OCI-LY3 (cell line): ENCODE results near the gene DISP2.

Source experiments
- EZH2phosphoT487 ChIP-seq: fragments of 200-600 bp; shearing (Covaris generic); IDR thresholded peaks from 2 replicates; pipeline ENCODE4 v1.6.1; 2018; ENCODE audit warnings: antibody characterized with exemption, mixed run types, low read depth
- TF ChIP-seq, protein P1 (sequence below): fragments of 200-600, 300-600 bp; sonication (generic); IDR thresholded peaks from 2 replicates; pipeline ENCODE4 v1.5.1; 2014; ENCODE audit warnings: antibody characterized with exemption, low read length, low read depth

DNA sequence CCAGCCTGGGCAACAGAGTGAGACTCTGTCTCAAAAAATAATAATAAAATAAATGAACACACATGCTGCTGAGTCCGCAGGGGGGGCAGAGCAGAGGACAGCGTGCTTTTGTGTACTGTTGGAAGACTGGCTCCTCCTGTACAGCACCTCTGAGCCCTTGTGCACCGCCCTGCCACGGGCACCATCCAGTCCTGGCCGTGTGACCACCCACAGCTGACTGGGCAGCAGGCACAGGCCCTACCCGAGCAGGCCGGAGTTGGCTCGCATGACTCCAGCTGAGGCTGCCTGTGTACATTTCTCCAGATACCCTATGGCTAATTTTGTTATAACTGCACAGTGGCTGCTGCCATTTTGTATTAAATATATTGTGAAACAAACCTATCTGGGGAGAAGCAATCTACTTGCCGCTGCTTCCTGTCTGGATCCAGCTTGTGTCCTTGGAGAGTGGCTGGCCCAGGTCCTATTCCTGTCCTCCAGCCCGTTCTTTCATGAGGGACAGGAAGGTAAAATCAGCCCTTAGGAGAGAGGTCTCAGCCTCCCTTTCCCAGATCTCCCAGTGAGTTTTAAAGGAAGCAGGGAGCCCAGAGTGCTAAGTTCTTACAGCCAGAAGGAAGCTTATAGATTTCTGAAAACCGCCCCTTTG, 62.2 kb downstream of the DISP2 start:
- TF ChIP-seq, protein P1, sequence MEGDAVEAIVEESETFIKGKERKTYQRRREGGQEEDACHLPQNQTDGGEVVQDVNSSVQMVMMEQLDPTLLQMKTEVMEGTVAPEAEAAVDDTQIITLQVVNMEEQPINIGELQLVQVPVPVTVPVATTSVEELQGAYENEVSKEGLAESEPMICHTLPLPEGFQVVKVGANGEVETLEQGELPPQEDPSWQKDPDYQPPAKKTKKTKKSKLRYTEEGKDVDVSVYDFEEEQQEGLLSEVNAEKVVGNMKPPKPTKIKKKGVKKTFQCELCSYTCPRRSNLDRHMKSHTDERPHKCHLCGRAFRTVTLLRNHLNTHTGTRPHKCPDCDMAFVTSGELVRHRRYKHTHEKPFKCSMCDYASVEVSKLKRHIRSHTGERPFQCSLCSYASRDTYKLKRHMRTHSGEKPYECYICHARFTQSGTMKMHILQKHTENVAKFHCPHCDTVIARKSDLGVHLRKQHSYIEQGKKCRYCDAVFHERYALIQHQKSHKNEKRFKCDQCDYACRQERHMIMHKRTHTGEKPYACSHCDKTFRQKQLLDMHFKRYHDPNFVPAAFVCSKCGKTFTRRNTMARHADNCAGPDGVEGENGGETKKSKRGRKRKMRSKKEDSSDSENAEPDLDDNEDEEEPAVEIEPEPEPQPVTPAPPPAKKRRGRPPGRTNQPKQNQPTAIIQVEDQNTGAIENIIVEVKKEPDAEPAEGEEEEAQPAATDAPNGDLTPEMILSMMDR, result no peak
- TF ChIP-seq EZH2phosphoT487, result no peak
